ENCODE results near the gene TGFBR2. TPM values are rescaled to one million over a fixed set of nuclear protein-coding genes. Genes with fewer than 3 reads are reported as not detected.

The TGFBR2 gene
- total RNA-seq, 2 experiments from 2014 or later, result 57.8 to 58.1 TPM

DNA sequence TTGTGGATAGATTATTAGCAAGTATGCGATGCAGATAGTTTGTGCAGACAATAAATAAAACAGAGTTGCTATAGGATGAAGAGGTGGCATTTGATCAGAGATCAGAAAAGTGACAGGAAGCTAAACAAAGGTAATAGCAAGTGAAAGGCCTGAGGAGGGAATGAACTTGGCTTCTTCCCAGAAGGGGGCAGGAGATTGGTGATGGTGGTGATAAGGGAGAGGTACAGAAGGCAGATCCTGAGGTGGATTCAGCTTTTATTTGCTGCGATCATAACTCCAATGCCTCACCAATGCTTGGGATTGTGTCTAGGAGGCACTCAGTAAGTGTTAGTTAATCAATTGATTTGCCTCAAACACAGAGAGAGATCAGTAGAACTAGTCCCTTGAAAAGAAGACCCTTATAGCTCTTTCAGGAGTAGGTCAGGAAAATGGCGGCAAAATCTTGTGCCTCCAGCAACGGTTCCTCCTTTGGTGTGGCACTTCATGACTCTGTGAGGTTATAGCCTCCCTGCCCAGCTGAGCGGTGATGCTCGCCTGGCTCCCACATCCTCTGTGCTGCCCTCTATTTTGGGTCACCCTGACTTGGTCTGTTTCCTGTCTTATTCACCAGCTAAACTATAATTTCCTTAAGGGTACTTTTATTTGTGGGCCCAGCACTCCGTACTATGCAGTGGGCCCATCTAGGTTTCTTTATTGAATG lies 37.5 kb downstream of the TGFBR2 start:
- Mint-ChIP-seq H3K27me3 (ENCODE audit: low read depth) (no peaks in the 10 kb centered on the region), H3K9me3 (no peaks in the 10 kb centered on the region), H3K4me1 (ENCODE audit: low read depth) (peaks cover 92% of the 10 kb centered on the region), H3K36me3 (ENCODE audit: low read depth) (peaks cover 69% of the 10 kb centered on the region), H3K4me3 (peak overlapping the region; percentile 56), H3K27ac (peak overlapping the region; percentile 98)
- intact Hi-C loops (cut with micrococcal nuclease), result loop anchor here (1.0 to 5.0 kb wide), 7 partner anchors 9 to 888 kb away; partner anchors contain the start of gene STT3B
- CTCF ChIA-PET, result interaction anchor here (0.8 to 1.3 kb wide), 8 partner anchors 8 to 324 kb away, joined by 3 to 5 read pairs (median 3); no protein-coding TSS in a partner anchor
- DNase-seq, result peak; percentile 75

DNA sequence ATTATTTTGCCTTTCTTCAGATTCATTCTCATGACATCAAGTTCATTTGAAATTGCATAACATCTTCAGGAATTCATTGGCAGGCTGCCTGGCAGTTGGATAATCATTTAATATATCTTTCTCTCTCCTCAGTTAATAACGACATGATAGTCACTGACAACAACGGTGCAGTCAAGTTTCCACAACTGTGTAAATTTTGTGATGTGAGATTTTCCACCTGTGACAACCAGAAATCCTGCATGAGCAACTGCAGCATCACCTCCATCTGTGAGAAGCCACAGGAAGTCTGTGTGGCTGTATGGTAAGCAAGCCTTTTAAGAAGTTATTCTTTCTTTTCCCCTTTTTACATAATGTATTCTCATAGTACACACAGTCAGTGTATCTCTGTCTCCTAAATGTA lies 38.2 kb downstream of the TGFBR2 start:
- no peaks in the 10 kb centered on the region for H3K27me3 Mint-ChIP-seq (ENCODE audit: low read depth)
- peaks cover 71% of the 10 kb centered on the region for H3K36me3 Mint-ChIP-seq (ENCODE audit: low read depth)
- CTCF ChIA-PET, result interaction anchor here (0.6 to 1.3 kb wide), 5 partner anchors 11 to 325 kb away, joined by 3 to 7 read pairs (median 5); no protein-coding TSS in a partner anchor
- peak overlapping the region; percentile 56 for H3K4me3 Mint-ChIP-seq
- peaks cover 92% of the 10 kb centered on the region for H3K4me1 Mint-ChIP-seq (ENCODE audit: low read depth)
- peak; percentile 76 for DNase-seq
- H3K27ac Mint-ChIP-seq, result peak overlapping the region; percentile 98
- intact Hi-C loops (cut with micrococcal nuclease), result loop anchor here (1.0 to 5.0 kb wide), 7 partner anchors 9 to 888 kb away; partner anchors contain the start of gene STT3B
- H3K9me3 Mint-ChIP-seq, result no peaks in the 10 kb centered on the region

- intact Hi-C loops (cut with micrococcal nuclease), result no loop called here
- DNase-seq, result no peak
- H3K36me3 Mint-ChIP-seq (ENCODE audit: low read depth), result peaks cover 76% of the 10 kb centered on the region
- H3K9me3 Mint-ChIP-seq, result no peaks in the 10 kb centered on the region
- CTCF ChIA-PET, result interaction anchor here (0.6 to 1.1 kb wide), 3 partner anchors 11 to 95 kb away, joined by 3 to 7 read pairs (median 5); no protein-coding TSS in a partner anchor
- H3K27me3 Mint-ChIP-seq (ENCODE audit: low read depth), result no peaks in the 10 kb centered on the region
- peaks cover 92% of the 10 kb centered on the region for H3K4me1 Mint-ChIP-seq (ENCODE audit: low read depth)
- peak overlapping the region; percentile 98 for H3K27ac Mint-ChIP-seq
- peak overlapping the region; percentile 56 for H3K4me3 Mint-ChIP-seq
Observed at GRCh38 chr3:30645077-30645476, 38.7 kb downstream of the TGFBR2 start.

DNA sequence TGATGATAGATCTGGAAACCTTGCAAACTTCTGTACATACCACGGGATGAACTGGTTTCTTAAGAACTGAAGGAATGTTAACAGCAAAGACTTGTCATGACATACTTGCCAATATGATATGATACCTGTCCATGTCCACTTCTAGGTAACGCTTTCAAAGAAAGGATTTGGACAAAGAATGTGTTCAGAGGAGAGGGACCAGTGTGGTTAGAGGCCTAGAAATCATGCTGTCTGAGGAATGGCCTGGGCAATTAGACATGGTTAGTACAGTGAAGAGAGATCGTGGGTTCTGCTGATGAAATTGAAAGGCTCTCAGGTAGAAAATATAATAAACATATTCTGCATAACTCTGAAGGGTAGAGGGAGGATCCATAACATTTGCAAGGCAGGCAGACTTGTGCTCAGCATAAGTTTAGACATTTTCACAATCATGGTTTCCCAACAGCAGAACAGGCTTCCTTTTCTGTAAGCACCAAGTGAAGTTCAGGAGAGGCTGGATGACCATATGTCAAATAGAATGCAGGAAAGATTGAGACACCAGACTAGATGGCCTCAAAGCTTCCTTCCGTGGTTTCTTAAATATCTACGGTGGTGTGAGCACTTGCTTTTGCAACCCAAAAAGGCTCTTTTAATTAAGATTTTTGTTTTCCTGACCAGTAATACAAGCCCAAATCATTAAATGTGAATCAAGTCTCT lies 39.9 kb downstream of the TGFBR2 start:
- Mint-ChIP-seq H3K4me3 (peak overlapping the region; percentile 25), H3K9me3 (no peaks in the 10 kb centered on the region), H3K36me3 (ENCODE audit: low read depth) (peaks cover 83% of the 10 kb centered on the region), H3K4me1 (ENCODE audit: low read depth) (peaks cover 96% of the 10 kb centered on the region), H3K27me3 (ENCODE audit: low read depth) (no peaks in the 10 kb centered on the region), H3K27ac (peak overlapping the region; percentile 98)
- no peak for DNase-seq
- CTCF ChIA-PET, result interaction anchor here (0.9 to 2.1 kb wide), 2 partner anchors 9 to 12 kb away, joined by 4 to 8 read pairs; no protein-coding TSS in a partner anchor
- intact Hi-C loops (cut with micrococcal nuclease), result no loop called here

DNA sequence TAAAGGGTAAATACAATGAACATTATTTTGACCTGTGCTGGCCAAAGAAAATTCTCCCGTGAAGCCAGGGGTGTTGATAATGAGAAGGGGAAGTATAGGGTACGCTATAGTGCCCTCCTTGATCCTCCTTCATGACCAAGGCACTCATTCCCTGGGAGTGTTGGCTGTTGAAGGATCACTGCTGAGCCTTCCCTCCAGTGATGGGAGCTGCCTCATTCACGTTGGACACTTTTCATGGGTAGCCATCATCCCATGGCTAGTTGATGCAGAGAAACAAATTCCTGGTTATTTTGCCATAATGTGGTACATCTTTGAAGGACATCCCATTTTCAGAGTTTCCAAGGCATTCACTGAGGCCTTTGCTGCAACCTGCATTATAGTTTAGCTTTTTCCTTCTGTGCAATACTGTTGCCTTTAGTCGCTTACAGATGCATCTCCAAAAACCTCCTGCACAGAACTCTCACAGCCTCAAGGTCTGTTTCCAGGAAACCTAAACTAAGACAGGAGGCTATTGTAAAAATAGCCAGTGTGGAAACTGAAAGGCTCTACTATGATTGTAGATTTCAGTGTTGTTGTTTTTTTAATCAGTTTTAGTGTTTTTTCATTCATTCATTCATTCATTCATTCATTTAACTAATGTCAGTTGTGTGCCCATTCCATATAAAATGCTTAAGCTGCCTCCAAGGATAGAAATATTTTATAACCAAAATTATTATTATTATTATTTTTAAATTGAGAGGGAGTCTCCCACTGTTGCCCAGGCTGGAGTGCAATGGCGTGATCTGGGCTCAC lies 40.8 kb downstream of the TGFBR2 start:
- CTCF ChIA-PET, result interaction anchor here (0.6 to 2.1 kb wide), 4 partner anchors 8 to 17 kb away, joined by 3 to 8 read pairs (median 5); no protein-coding TSS in a partner anchor
- H3K4me1 Mint-ChIP-seq (ENCODE audit: low read depth), result peaks cover 96% of the 10 kb centered on the region

DNA sequence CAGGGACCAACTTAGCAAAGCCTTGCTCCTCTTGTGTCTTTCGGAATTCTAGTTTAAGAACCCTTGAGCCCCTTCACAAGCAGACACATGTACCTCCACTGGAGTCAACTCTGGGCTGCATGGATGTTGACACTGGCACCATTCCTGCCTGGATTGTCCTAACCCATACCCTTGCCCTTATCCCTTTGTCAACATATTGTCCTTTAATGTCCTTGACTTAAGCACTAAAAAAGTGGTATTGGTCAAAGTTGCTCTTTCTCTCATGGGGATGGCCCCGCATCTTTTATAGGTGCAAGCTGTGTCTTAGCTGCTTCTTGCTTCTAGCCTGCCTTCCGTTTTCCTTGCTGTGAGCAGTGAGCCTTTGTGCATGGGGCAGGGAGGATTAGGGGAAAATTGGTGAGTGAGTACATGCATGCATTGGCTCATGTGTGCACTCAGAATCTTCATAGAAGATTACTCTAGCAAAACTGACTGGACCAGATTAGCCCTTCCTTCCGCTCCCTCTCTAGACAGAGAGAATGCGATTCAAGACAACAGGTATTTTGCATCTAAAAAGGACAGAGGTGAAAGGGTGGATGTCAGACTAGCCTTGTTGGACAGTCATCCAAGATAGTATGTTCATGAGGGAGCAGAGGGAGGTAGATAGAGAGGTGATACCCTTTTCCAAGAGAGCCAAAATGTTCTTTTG lies 42.4 kb downstream of the TGFBR2 start:
- Mint-ChIP-seq H3K27ac (peak overlapping the region; percentile 97), H3K4me3 (no peak overlapping the region), H3K36me3 (ENCODE audit: low read depth) (peaks cover 94% of the 10 kb centered on the region), H3K9me3 (no peaks in the 10 kb centered on the region), H3K27me3 (ENCODE audit: low read depth) (no peaks in the 10 kb centered on the region), H3K4me1 (ENCODE audit: low read depth) (peaks cover 99% of the 10 kb centered on the region)
- CTCF ChIA-PET, result no interaction called here
- intact Hi-C loops (cut with micrococcal nuclease), result no loop called here
- DNase-seq, result no peak

More for the DNA sequence above, 40.8 kb downstream of the TGFBR2 start:
- intact Hi-C loops (cut with micrococcal nuclease), result no loop called here
- peaks cover 85% of the 10 kb centered on the region for H3K36me3 Mint-ChIP-seq (ENCODE audit: low read depth)
- no peaks in the 10 kb centered on the region for H3K9me3 Mint-ChIP-seq
- no peaks in the 10 kb centered on the region for H3K27me3 Mint-ChIP-seq (ENCODE audit: low read depth)
- peak overlapping the region; percentile 98 for H3K27ac Mint-ChIP-seq
- no peak for DNase-seq
- H3K4me3 Mint-ChIP-seq, result peak overlapping the region; percentile 20

- Mint-ChIP-seq H3K4me1 (ENCODE audit: low read depth) (peaks cover 99% of the 10 kb centered on the region), H3K36me3 (ENCODE audit: low read depth) (peaks cover 95% of the 10 kb centered on the region), H3K9me3 (no peaks in the 10 kb centered on the region), H3K4me3 (no peak overlapping the region), H3K27me3 (ENCODE audit: low read depth) (no peaks in the 10 kb centered on the region), H3K27ac (peak overlapping the region; percentile 97)
- DNase-seq, result no peak
- CTCF ChIA-PET, result interaction anchor here (0.8 to 1.9 kb wide), 2 partner anchors 22 to 44 kb away, joined by 3 to 6 read pairs; no protein-coding TSS in a partner anchor
- intact Hi-C loops (cut with micrococcal nuclease), result loop anchor here (10.0 kb wide), 1 partner anchor 565 kb away; no protein-coding TSS in a partner anchor
Observed at GRCh38 chr3:30649572-30650318, 43.3 kb downstream of the TGFBR2 start.

DNA sequence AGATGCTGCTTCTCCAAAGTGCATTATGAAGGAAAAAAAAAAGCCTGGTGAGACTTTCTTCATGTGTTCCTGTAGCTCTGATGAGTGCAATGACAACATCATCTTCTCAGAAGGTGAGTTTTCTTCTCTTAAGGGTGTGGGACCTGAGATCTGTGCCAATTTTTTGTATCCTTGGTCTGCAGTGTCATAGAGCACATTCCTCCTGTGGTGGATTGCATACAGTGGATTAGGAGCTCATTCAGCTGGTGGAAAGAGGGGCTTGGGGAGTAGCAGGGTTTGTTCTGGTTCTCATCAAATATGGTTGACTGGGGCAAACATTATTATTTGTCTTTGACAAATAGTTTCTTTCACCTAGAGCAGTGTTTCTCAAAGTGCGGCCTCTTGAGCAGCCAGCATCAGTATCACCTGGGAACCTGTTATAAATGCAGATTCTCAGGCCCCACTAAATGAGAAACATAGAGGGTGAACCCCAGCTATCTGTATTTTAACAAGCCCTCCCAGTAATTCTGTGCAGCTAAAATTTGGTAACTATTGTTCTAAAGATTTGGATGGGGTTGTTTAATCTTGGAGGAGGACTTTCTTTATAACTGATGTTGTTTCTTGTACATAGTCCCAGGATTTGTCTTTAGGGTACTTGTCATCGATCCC lies 44.1 kb downstream of the TGFBR2 start:
- DNase-seq, result no peak
- peaks cover 95% of the 10 kb centered on the region for H3K36me3 Mint-ChIP-seq (ENCODE audit: low read depth)
- peak overlapping the region; percentile 97 for H3K27ac Mint-ChIP-seq
- H3K4me3 Mint-ChIP-seq, result no peak overlapping the region
- no peaks in the 10 kb centered on the region for H3K27me3 Mint-ChIP-seq (ENCODE audit: low read depth)
- peaks cover 99% of the 10 kb centered on the region for H3K4me1 Mint-ChIP-seq (ENCODE audit: low read depth)
- intact Hi-C loops (cut with micrococcal nuclease), result loop anchor here (10.0 kb wide), 1 partner anchor 564 kb away; no protein-coding TSS in a partner anchor
- no peaks in the 10 kb centered on the region for H3K9me3 Mint-ChIP-seq
- CTCF ChIA-PET, result interaction anchor here (0.8 to 1.9 kb wide), 2 partner anchors 22 to 43 kb away, joined by 3 to 6 read pairs; no protein-coding TSS in a partner anchor

DNA sequence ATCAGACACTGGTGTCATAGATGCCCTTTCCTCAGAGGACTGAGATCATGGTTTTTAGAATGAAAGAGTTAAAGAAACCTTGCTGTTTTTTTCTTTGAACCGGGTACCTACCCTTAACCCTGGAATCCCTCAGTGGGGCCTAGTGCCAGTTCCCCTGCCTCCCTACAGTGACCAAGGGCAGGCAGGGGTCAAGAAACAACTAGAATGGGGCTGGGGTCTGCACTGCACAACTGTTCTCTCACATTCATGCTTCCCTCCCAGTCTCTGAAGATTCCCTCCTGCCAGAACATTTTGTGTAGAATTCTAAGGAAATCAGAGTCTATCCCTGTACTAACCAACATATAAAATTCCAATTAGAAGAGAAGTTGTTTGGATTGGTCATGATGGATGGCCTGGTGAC lies 47.9 kb downstream of the TGFBR2 start:
- intact Hi-C loops (cut with micrococcal nuclease), result loop anchor here (10.0 kb wide), 1 partner anchor 561 kb away; no protein-coding TSS in a partner anchor
- CTCF ChIA-PET, result interaction anchor here (0.6 to 1.9 kb wide), 4 partner anchors 12 to 38 kb away, joined by 3 to 6 read pairs (median 3); no protein-coding TSS in a partner anchor
- peak overlapping the region; percentile 97 for H3K27ac Mint-ChIP-seq
- H3K36me3 Mint-ChIP-seq (ENCODE audit: low read depth), result peaks cover 93% of the 10 kb centered on the region
- H3K4me3 Mint-ChIP-seq, result peak overlapping the region; percentile 5
- peaks cover 1% of the 10 kb centered on the region for H3K9me3 Mint-ChIP-seq
- peaks cover 100% of the 10 kb centered on the region for H3K4me1 Mint-ChIP-seq (ENCODE audit: low read depth)
- no peaks in the 10 kb centered on the region for H3K27me3 Mint-ChIP-seq (ENCODE audit: low read depth)
- DNase-seq, result no peak

GRCh38 chr3:30655187-30655812 lies 48.9 kb downstream of the TGFBR2 start:
- peaks cover 98% of the 10 kb centered on the region for H3K4me1 Mint-ChIP-seq (ENCODE audit: low read depth)
- H3K9me3 Mint-ChIP-seq, result peaks cover 1% of the 10 kb centered on the region
- peak overlapping the region; percentile 4 for H3K4me3 Mint-ChIP-seq
- H3K27me3 Mint-ChIP-seq (ENCODE audit: low read depth), result no peaks in the 10 kb centered on the region
- H3K36me3 Mint-ChIP-seq (ENCODE audit: low read depth), result peaks cover 86% of the 10 kb centered on the region
- peak; percentile 67 for DNase-seq
- intact Hi-C loops (cut with micrococcal nuclease), result loop anchor here (1.0 to 10.0 kb wide), 10 partner anchors 10 to 877 kb away; partner anchors contain the start of genes STT3B and TGFBR2
- CTCF ChIA-PET, result interaction anchor here (0.7 to 1.9 kb wide), 11 partner anchors 8 to 82 kb away, joined by 3 to 7 read pairs (median 4); no protein-coding TSS in a partner anchor
- peak overlapping the region; percentile 97 for H3K27ac Mint-ChIP-seq

All from activated naive CD4-positive, alpha-beta T cell treated with anti-CD3 and anti-CD28 coated beads for 36 hours (primary cell).